GM13977 (cell line): ENCODE results near the gene PPEF1.

Source experiments
- DNase-seq: peaks from one replicate; pipeline ENCODE4 v3.0.0; 2012; ENCODE audit warnings: low spot score
- CTCF ChIP-seq: IDR thresholded peaks from 2 replicates; pipeline ENCODE4 v1.5.1; 2012; ENCODE audit warnings: mild to moderate bottlenecking, control low read depth; ENCODE audit not compliant: insufficient read depth; ENCODE audit errors: extremely low read depth, missing control alignments
- in situ Hi-C: fragments of 300-500 bp; cut with MboI; formaldehyde crosslinking; loops from one replicate; pipeline ENCODE4 v1.12.0; 2022; ENCODE audit warnings: low sequenced_read_pairs, low pct_unique_long_range_greater_than_20kb, mixed read lengths, inconsistent platforms; ENCODE audit not compliant: unreplicated experiment

The PPEF1 gene

DNA sequence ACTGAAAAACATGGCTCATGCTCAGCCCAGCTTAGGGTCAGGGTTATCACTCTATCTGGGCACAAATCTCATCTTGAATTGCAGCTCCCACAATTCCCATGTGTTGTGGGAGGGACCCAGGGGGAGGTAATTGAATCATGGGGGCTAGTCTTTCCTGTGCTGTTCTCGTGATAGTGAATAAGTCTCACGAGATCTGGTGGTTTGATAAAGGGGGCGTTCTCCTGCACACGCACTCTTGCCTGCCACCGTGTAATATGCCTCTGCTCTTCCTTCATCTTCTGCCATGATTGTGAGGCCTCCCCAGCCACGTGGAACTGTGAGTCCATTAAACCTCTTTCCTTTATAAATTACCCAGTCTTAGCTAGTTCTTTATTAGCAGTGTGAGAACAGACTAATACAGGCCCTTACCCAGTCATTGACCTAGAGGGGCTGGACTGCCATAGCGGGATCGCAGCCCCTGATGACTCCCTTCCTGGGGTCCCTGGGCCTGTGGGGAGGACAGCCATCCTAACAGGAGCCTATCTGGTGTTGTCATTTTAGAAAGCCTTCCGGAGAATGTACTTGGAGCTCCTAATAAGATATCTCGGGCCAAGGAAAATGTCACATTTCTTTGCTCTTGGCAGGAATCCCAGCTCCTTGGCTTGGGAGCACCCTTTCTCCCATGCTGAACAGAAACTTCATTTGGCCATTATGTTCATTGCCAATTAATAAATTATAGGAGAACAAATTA, 163.9 kb downstream of the PPEF1 start:
- TF ChIP-seq CTCF, result no peak
- in situ Hi-C loops, result no loop called here
- DNase-seq, result no peak

- in situ Hi-C loops, result no loop called here
- no peak for DNase-seq
- TF ChIP-seq CTCF, result no peak
These were observed 164.5 kb downstream of the PPEF1 start for GRCh38 chrX:18871970-18872369.

- TF ChIP-seq CTCF, result no peak
- DNase-seq, result no peak
- in situ Hi-C loops, result no loop called here
These were observed 165.2 kb downstream of the PPEF1 start for GRCh38 chrX:18872621-18873020.

- no peak for TF ChIP-seq CTCF
- no peak for DNase-seq
- in situ Hi-C loops, result no loop called here
These were observed 165.8 kb downstream of the PPEF1 start for GRCh38 chrX:18873189-18873791.

GRCh38 chrX:18873836-18874235, 166.4 kb downstream of the PPEF1 start:
- in situ Hi-C loops, result no loop called here
- no peak for TF ChIP-seq CTCF
- DNase-seq, result no peak

DNA sequence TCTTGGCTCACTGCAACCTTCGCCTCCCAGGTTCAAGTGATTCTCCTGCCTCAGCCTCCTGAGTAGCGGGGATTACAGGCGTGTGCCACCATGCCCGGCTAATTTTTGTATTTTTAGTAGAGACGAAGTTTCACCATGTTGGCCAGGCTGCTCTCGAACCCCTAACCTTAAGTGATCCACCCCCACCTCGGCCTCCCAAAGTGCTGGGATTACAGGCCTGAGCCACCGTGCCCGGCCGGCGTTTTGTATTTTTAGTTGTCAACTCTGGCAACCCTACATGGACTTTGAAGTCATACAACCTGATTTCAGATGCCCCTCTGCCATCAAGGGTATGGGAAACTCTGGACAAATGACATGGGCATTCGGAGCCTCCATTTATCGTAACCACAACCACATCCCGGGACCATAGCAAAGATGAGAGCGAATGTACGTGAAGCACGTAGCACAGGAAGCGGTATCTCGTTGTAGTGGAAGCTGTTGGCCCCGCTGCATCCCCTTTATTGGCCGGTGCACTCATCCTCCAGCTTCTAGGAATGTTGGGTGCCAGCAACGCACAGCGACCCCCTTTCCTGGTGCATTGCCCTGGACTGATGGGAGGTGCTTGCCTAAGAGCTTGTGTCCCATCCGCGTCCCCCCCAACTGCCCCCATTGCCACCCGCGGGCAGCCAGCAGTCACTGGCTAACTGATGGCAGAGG, 167.3 kb downstream of the PPEF1 start:
- in situ Hi-C loops, result loop anchor here (25.0 kb wide), 1 partner anchor 462 kb away; no protein-coding TSS in a partner anchor
- no peak for TF ChIP-seq CTCF
- DNase-seq, result no peak
